NCI-H128 (cell line): ENCODE measurements around the gene IGF2BP2.
"Not testable (repeated sequence)": the region's sequence is repeated elsewhere in the genome, so short reads cannot be mapped to it uniquely, and the experiment has no call there.

Source experiments
- DNase-seq: peaks from one replicate; lab custom pipeline; 2025; ENCODE audit not compliant: unreplicated experiment; lab: John Stamatoyannopoulos, UW

The IGF2BP2 gene

GRCh38 chr3:185838417-185838989 lies 13.7 kb upstream of the IGF2BP2 start:
- not testable (repeated sequence) for DNase-seq

GRCh38 chr3:185837414-185837813 lies 12.6 kb upstream of the IGF2BP2 start:
- DNase-seq = no peak

GRCh38 chr3:185831990-185832389 lies 7.1 kb upstream of the IGF2BP2 start:
- no peak for DNase-seq

- DNase-seq = no peak
Measured at GRCh38 chr3:185831195-185831594, 6.4 kb upstream of the IGF2BP2 start.

- DNase-seq = no peak
Measured at GRCh38 chr3:185830018-185830797, 5.4 kb upstream of the IGF2BP2 start.

- no peak for DNase-seq
Measured at GRCh38 chr3:185828755-185829154, 3.9 kb upstream of the IGF2BP2 start.

- DNase-seq = no peak
Measured at GRCh38 chr3:185827595-185828344, 2.9 kb upstream of the IGF2BP2 start.

- no peak for DNase-seq
Measured at GRCh38 chr3:185825639-185826481, 1.0 kb upstream of the IGF2BP2 start.

GRCh38 chr3:185824051-185825005 lies 514 bp downstream of the IGF2BP2 start:
- DNase-seq = no peak

GRCh38 chr3:185823078-185824044 lies 1.5 kb downstream of the IGF2BP2 start:
- DNase-seq = no peak

- DNase-seq = no peak
Measured at GRCh38 chr3:185822221-185823000, 2.4 kb downstream of the IGF2BP2 start.

GRCh38 chr3:185820973-185821758 lies 3.7 kb downstream of the IGF2BP2 start:
- no peak for DNase-seq

GRCh38 chr3:185818267-185818875 lies 6.5 kb downstream of the IGF2BP2 start:
- DNase-seq = no peak

GRCh38 chr3:185815391-185816282 lies 9.2 kb downstream of the IGF2BP2 start:
- DNase-seq = no peak

- no peak for DNase-seq
Measured at GRCh38 chr3:185813691-185814215, 11.1 kb downstream of the IGF2BP2 start.

GRCh38 chr3:185813205-185813604 lies 11.6 kb downstream of the IGF2BP2 start:
- DNase-seq = no peak
